T47D (cell line): Measurements from ENCODE around the gene SIX4.

Source experiments
- DNase-seq, 2 experiments: peaks; one replicate each; pipeline versions ENCODE4 v3.0.0 to v3.0.0-alpha.2; 2011 to 2012; ENCODE audit warnings: low read depth in 1 of 2, low spot score in 1 of 2
- JUND ChIP-seq: IDR thresholded peaks from 2 replicates; pipeline ENCODE4 v1.6.1; 2012; ENCODE audit warnings: low read depth
- in situ Hi-C: cut with HindIII; loops from 2 replicates; pipeline ENCODE4 v1.10.0; 2016; ENCODE audit warnings: low sequenced_read_pairs, low pct_unique_long_range_greater_than_20kb

Gene SIX4

GRCh38 chr14:60707858-60708257, 16.3 kb downstream of the SIX4 start:
- DNase-seq, result no peak
- in situ Hi-C loops, result no loop called here
- TF ChIP-seq JUND, result no peak

GRCh38 chr14:60705100-60705499, 19.1 kb downstream of the SIX4 start:
- in situ Hi-C loops, result no loop called here
- TF ChIP-seq JUND, result no peak
- no peak for DNase-seq

GRCh38 chr14:60700598-60700997, 23.6 kb downstream of the SIX4 start:
- DNase-seq, result no peak
- TF ChIP-seq JUND, result no peak
- in situ Hi-C loops, result no loop called here

GRCh38 chr14:60695327-60695726, 28.8 kb downstream of the SIX4 start:
- DNase-seq, result no peak
- TF ChIP-seq JUND, result no peak
- in situ Hi-C loops, result no loop called here

GRCh38 chr14:60691383-60692113, 32.6 kb downstream of the SIX4 start:
- no peak for DNase-seq
- in situ Hi-C loops, result no loop called here
- no peak for TF ChIP-seq JUND

GRCh38 chr14:60686865-60687264, 37.3 kb downstream of the SIX4 start:
- no peak for TF ChIP-seq JUND
- in situ Hi-C loops, result no loop called here
- peak; percentile 11 to 67 for DNase-seq

- DNase-seq, result no peak
- TF ChIP-seq JUND, result no peak
- in situ Hi-C loops, result no loop called here
Measured at GRCh38 chr14:60684203-60684602, 39.9 kb downstream of the SIX4 start.

GRCh38 chr14:60681271-60681670, 42.9 kb downstream of the SIX4 start:
- no peak for TF ChIP-seq JUND
- in situ Hi-C loops, result no loop called here
- DNase-seq, result no peak

- in situ Hi-C loops, result no loop called here
- no peak for DNase-seq
- TF ChIP-seq JUND, result no peak
Measured at GRCh38 chr14:60680511-60680910, 43.6 kb downstream of the SIX4 start.

- in situ Hi-C loops, result no loop called here
- DNase-seq, result no peak
- TF ChIP-seq JUND, result no peak
Measured at GRCh38 chr14:60679566-60680258, 44.4 kb downstream of the SIX4 start.

GRCh38 chr14:60677701-60678100, 46.5 kb downstream of the SIX4 start:
- no peak for DNase-seq
- in situ Hi-C loops, result no loop called here
- TF ChIP-seq JUND, result no peak

- in situ Hi-C loops, result no loop called here
- no peak for DNase-seq
- TF ChIP-seq JUND, result no peak
Measured at GRCh38 chr14:60670989-60671388, 53.2 kb downstream of the SIX4 start.

- peak in 1 of 2 experiments; percentile 40 for DNase-seq
- no peak for TF ChIP-seq JUND
- in situ Hi-C loops, result no loop called here
Measured at GRCh38 chr14:60668431-60669112, 55.6 kb downstream of the SIX4 start.
